Thoracic aorta (tissue), 2 donors: ENCODE results near the gene MAPT. TPM values are rescaled to one million over a fixed set of nuclear protein-coding genes. Genes with fewer than 3 reads are reported as not detected.
"Not testable (repeated sequence)": the region's sequence is repeated elsewhere in the genome, so short reads cannot be mapped to it uniquely, and the experiment has no call there.

Experiments used
- ATAC-seq: fragments of 150-250 bp; one replicate; pipeline ENCODE4 v1.8.0; 2017; ENCODE audit warnings: low read depth; ENCODE audit not compliant: insufficient number of reproducible peaks, low FRiP score
- DNase-seq: peaks from one replicate; pipeline ENCODE4 v3.0.0-alpha.2; 2020; ENCODE audit warnings: low spot score
- H3K27ac ChIP-seq, 2 donors: fragments of 200-600 bp; sonication (generic); 1 replicate in 1 of 2; 2 replicates in 1 of 2; pipeline ENCODE4 v1.5.1; 2016; ENCODE audit warnings: mild to moderate bottlenecking in 2 of 2, moderate library complexity in 2 of 2
- H3K27me3 ChIP-seq: fragments of 200-600 bp; sonication (generic); replicated peaks from 2 replicates; pipeline ENCODE4 v1.6.0; 2016; ENCODE audit warnings: mild to moderate bottlenecking; ENCODE audit not compliant: insufficient read depth
- H3K36me3 ChIP-seq: fragments of 200-600 bp; sonication (generic); one replicate; pipeline ENCODE4 v1.5.1; 2016
- H3K4me1 ChIP-seq, 2 donors: fragments of 200-600 bp; sonication (generic); 1 replicate in 1 of 2; 2 replicates in 1 of 2; pipeline versions ENCODE4 v1.5.1 to v1.6.0; 2016; ENCODE audit warnings: low read depth in 2 of 2, mild to moderate bottlenecking in 1 of 2; ENCODE audit not compliant: control insufficient read depth in 1 of 2
- H3K4me3 ChIP-seq: fragments of 200-600 bp; sonication (generic); 2 replicates; pipeline ENCODE4 v1.5.1; 2016; ENCODE audit warnings: mild to moderate bottlenecking
- H3K9me3 ChIP-seq: fragments of 200-600 bp; sonication (generic); 2 replicates; pipeline ENCODE4 v1.5.1; 2016
- CTCF ChIP-seq: fragments of 200-600 bp; sonication (generic); IDR thresholded peaks from one replicate; pipeline ENCODE4 v1.5.1; 2019; ENCODE audit warnings: antibody characterized with exemption
- total RNA-seq, 2 donors: library from RNA; depleted of rRNA; stranded (reverse); fragments of >200 nt; gene quantifications; one replicate each; pipeline versions ENCODE4 v1.1.0 to v1.2.3, GENCODE V29; 2016

MAPT gene
- total RNA-seq, 2 donors from 2014 or later, result 3.1 to 4.6 TPM

GRCh38 chr17:46020998-46021397, 126.6 kb downstream of the MAPT start:
- Histone ChIP-seq H3K36me3 (peaks cover 2% of the 10 kb centered on the region), H3K9me3 (no peaks in the 10 kb centered on the region), H3K27ac (no peak overlapping the region), H3K4me3 (no peak overlapping the region), H3K4me1 (no peaks in the 10 kb centered on the region), H3K27me3 (no peaks in the 10 kb centered on the region)
- no peak for DNase-seq
- TF ChIP-seq CTCF, result no peak
- ATAC-seq, result no peak

GRCh38 chr17:46023366-46023765, 129.0 kb downstream of the MAPT start:
- not testable (repeated sequence) for H3K4me1 ChIP-seq, H3K36me3 ChIP-seq, H3K27me3 ChIP-seq, H3K9me3 ChIP-seq, H3K27ac ChIP-seq, ATAC-seq, H3K4me3 ChIP-seq, DNase-seq

GRCh38 chr17:46023783-46024388, 129.5 kb downstream of the MAPT start:
- H3K4me3 ChIP-seq, result no peak overlapping the region
- no peaks in the 10 kb centered on the region for H3K9me3 ChIP-seq
- no peaks in the 10 kb centered on the region for H3K4me1 ChIP-seq
- ATAC-seq (no peak), DNase-seq (no peak)
- TF ChIP-seq CTCF, result no peak
- peaks cover 6% of the 10 kb centered on the region for H3K36me3 ChIP-seq
- H3K27ac ChIP-seq, result no peak overlapping the region
- no peaks in the 10 kb centered on the region for H3K27me3 ChIP-seq

- Histone ChIP-seq H3K36me3 (peaks cover 6% of the 10 kb centered on the region), H3K27ac (no peak overlapping the region), H3K4me3 (no peak overlapping the region), H3K27me3 (no peaks in the 10 kb centered on the region), H3K4me1 (no peaks in the 10 kb centered on the region), H3K9me3 (no peaks in the 10 kb centered on the region)
- no peak for TF ChIP-seq CTCF
- no peak for ATAC-seq
- DNase-seq, result no peak
Measured at GRCh38 chr17:46024590-46024989, 130.2 kb downstream of the MAPT start.

- H3K27ac ChIP-seq, result no peak overlapping the region
Measured at GRCh38 chr17:46025060-46025459, 130.7 kb downstream of the MAPT start.

More at GRCh38 chr17:46025060-46025459, 130.7 kb downstream of the MAPT start:
- H3K36me3 ChIP-seq, result peaks cover 6% of the 10 kb centered on the region
- H3K27me3 ChIP-seq, result no peaks in the 10 kb centered on the region
- H3K9me3 ChIP-seq, result no peaks in the 10 kb centered on the region
- no peak overlapping the region for H3K4me3 ChIP-seq
- TF ChIP-seq CTCF, result no peak
- no peaks in the 10 kb centered on the region for H3K4me1 ChIP-seq
- DNase-seq, result no peak
- no peak for ATAC-seq
